ENCODE measurements around the gene CCR7.
A peak's percentile ranks its signal among the peaks of the same experiment; 100 is the strongest.

CCR7 gene

DNA sequence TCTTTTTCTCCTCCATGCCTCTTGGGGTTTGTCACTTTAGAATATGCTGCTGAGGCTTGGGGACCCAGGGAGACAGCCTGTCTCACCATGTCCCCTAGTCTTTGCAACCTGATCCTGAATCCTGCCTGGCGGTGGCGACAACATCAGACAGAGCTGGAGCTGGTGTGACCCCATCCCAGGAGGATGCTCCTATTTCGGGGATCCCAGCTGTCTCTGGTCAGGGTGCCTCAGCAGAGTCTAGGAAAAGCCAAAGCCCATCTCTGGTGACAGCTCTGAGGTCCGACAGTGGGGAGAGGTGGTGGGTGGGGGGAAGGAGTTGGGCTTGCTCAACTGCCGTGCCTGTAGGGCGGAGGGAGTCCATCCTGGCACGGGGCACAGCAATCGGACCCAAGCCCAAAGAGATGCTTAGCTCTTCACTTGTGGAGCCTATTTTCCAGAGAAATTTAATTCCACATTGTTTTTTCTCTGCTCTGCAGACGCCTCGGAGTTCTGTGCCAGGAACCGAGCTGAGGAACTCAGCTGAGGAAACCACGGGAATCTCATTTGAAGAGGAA is 53.5 kb downstream of the CCR7 start:
- peak overlapping the region; percentile 66 for H3K4me2 ChIP-seq
- H3K27ac ChIP-seq, result peak overlapping the region; percentile 59
- no peaks in the 10 kb centered on the region for H3K9me3 ChIP-seq
- H4K20me1 ChIP-seq, result no peaks in the 10 kb centered on the region
- peaks cover 77% of the 10 kb centered on the region for H3K4me1 ChIP-seq
- TF ChIP-seq Cebpa-rat (IDR thresholded peaks at IDR 0.05), result no peak
- H3K9ac ChIP-seq, result no peak overlapping the region
- H3K36me3 ChIP-seq, result no peaks in the 10 kb centered on the region
- no peak overlapping the region for H3K4me3 ChIP-seq
- no peaks in the 10 kb centered on the region for H3K27me3 ChIP-seq

DNA sequence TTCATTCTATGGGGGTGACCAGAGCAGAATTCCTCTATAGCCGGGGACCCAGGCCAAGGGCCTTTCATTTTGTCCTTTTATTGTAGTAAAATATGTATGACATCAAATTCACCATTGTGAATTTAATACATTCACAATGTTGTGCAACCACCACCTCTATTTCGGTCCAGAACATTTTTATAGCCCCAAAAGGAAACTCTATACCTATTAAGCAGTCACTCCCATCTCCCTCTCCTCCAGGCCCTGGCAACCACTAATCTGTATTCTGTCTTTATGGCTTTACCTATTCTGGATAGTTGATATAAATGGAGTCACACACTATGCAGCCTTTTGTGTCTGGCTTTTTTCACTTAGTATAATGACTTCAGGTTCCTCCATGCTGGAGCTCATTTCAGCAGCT is 54.1 kb downstream of the CCR7 start:
- H4K20me1 ChIP-seq, result no peaks in the 10 kb centered on the region
- TF ChIP-seq Cebpa-rat (IDR thresholded peaks at IDR 0.05), result no peak
- peak overlapping the region; percentile 59 for H3K27ac ChIP-seq
- H3K4me3 ChIP-seq, result no peak overlapping the region
- no peaks in the 10 kb centered on the region for H3K27me3 ChIP-seq
- H3K9ac ChIP-seq, result no peak overlapping the region
- H3K36me3 ChIP-seq, result no peaks in the 10 kb centered on the region
- no peaks in the 10 kb centered on the region for H3K9me3 ChIP-seq
- H3K4me1 ChIP-seq, result peaks cover 78% of the 10 kb centered on the region
- H3K4me2 ChIP-seq, result no peak overlapping the region

DNA sequence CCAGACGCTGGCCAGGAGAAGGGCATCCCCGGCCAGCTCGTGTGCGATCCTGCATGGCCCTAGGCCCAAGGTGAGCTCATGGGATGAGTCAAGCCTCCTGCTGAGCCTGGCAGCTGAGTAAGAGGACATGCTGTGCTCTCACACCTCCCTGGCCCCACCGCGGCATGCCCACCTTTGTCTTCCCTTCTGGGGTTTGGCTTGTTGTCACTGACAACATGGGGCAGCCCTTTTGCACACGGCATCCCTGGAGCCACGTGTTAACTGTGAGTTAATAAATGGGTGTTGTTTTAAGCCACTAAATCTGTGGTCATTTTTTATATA is 55.0 kb downstream of the CCR7 start:
- Histone ChIP-seq H3K27me3 (no peaks in the 10 kb centered on the region), H3K9ac (no peak overlapping the region), H3K4me1 (peaks cover 78% of the 10 kb centered on the region), H3K4me2 (peak overlapping the region; percentile 35), H3K36me3 (no peaks in the 10 kb centered on the region), H4K20me1 (no peaks in the 10 kb centered on the region), H3K9me3 (no peaks in the 10 kb centered on the region), H3K27ac (peak overlapping the region; percentile 46), H3K4me3 (no peak overlapping the region)
- TF ChIP-seq Cebpa-rat (IDR thresholded peaks at IDR 0.05), result no peak

DNA sequence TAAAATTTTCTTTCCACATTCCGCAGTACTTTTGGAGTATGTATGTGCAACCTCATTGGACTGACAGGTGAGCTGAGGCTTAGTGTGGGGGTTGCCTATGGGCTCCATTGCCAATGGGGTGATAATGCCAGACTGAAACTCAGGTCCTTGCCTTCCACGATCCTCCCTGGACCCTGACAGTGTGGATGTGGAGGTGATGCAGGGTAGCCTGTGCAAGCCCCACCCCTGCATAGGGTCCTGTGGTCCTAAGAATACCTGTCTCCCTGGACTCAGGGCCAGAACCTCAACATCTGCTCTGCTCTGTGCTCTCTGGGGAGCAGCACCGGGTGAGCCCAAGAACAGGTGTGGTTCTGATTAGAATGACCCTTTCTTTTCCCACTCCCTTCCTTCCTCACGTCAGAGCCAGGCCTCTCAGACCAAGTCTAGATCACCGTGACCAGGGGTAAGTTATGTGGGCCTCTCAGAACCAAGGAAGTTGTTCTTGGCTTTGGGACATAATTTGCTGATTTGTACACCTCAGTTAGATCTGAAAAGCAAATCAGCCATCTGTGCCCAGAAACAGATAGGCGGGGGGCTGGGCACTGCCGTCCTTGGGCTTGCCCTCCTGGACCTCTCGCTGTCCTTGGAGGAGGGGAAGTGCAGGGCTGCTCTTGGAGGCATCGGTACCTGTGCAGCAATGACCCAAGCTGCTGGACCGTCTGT is 55.5 kb downstream of the CCR7 start:
- Histone ChIP-seq H3K27ac (peak overlapping the region; percentile 46), H3K36me3 (no peaks in the 10 kb centered on the region), H3K4me3 (no peak overlapping the region), H3K9ac (no peak overlapping the region), H4K20me1 (no peaks in the 10 kb centered on the region), H3K27me3 (no peaks in the 10 kb centered on the region), H3K9me3 (no peaks in the 10 kb centered on the region), H3K4me2 (peak overlapping the region; percentile 35), H3K4me1 (peaks cover 75% of the 10 kb centered on the region)
- no peak for TF ChIP-seq Cebpa-rat (IDR thresholded peaks at IDR 0.05)

DNA sequence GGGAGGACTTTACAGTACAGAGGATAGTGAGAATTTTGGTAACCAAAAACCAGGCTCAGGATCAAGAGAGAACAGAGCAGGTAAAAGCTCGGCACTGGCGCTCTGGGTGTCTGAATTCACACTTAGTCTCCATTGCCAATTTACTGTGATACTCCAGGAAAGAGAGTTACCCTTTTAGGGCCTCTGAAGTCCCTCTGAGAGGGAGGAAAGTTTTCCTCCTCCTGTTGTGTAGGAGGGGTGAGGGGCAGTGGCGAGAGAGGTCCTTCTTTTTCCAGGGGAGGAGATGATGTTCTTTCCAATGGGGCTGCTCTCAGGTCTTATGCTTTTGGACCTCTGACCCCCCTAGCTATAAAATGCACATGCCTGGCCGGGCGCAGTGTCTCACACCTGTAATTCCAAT is 58.5 kb downstream of the CCR7 start:
- H3K4me3 ChIP-seq, result no peak overlapping the region
- no peaks in the 10 kb centered on the region for H4K20me1 ChIP-seq
- H3K9me3 ChIP-seq, result no peaks in the 10 kb centered on the region
- no peaks in the 10 kb centered on the region for H3K27me3 ChIP-seq
- no peak overlapping the region for H3K9ac ChIP-seq
- H3K4me2 ChIP-seq, result no peak overlapping the region
- H3K27ac ChIP-seq, result no peak overlapping the region
- no peaks in the 10 kb centered on the region for H3K36me3 ChIP-seq
- peaks cover 61% of the 10 kb centered on the region for H3K4me1 ChIP-seq
- no peak for TF ChIP-seq Cebpa-rat (IDR thresholded peaks at IDR 0.05)

Measured in BLaER1 (cell line).